Testis (tissue), 3 donors: ENCODE measurements around the gene FUT1. TPM values are rescaled to one million over a fixed set of nuclear protein-coding genes. Genes with fewer than 3 reads are reported as not detected.
A peak's percentile ranks its signal among the peaks of the same experiment; 100 is the strongest.

ENCODE experiments used
- DNase-seq: peaks from one replicate; pipeline ENCODE4 v3.0.0-alpha.2; 2019
- H3K27ac ChIP-seq, 2 donors: fragments of 200-600 bp; sonication (generic); one replicate each; pipeline ENCODE4 v1.5.1; 2019
- H3K27me3 ChIP-seq: fragments of 200-600 bp; sonication (generic); one replicate; pipeline ENCODE4 v1.5.1; 2019
- H3K36me3 ChIP-seq: fragments of 200-600 bp; sonication (generic); one replicate; pipeline ENCODE4 v1.5.1; 2017; ENCODE audit warnings: low read depth; ENCODE audit errors: missing control alignments
- H3K4me1 ChIP-seq: fragments of 200-600 bp; sonication (generic); one replicate; pipeline ENCODE4 v1.5.1; 2019
- H3K4me3 ChIP-seq, 2 donors: fragments of 200-600 bp; sonication (generic); one replicate each; pipeline ENCODE4 v1.5.1; 2017 to 2019
- H3K9me3 ChIP-seq: fragments of 200-600 bp; sonication (generic); one replicate; pipeline ENCODE4 v1.5.1; 2017
- CTCF ChIP-seq, 3 experiments: fragments of 450-650 bp in 2 of 3; fragments of 200-600 bp in 1 of 3; sonication (generic) in 1 of 3; IDR thresholded peaks; one replicate each; pipeline ENCODE4 v1.5.1; 2016 to 2019; ENCODE audit warnings: antibody characterized with exemption in 3 of 3, mild to moderate bottlenecking in 2 of 3, moderate library complexity in 1 of 3
- POLR2A ChIP-seq: fragments of 450-650 bp; IDR thresholded peaks from one replicate; pipeline ENCODE4 v1.6.1; 2017; ENCODE audit warnings: antibody characterized with exemption, mild to moderate bottlenecking, moderate library complexity
- WGBS, 2 donors: methylation state at CpG; one replicate each; pipeline ENCODE4 v1.1.5; 2018; 5-methylcytosine and 5-hydroxymethylcytosine counted together
- intact Hi-C: fragments of 100-400 bp; cut with DNase I; formaldehyde crosslinking; loops from one replicate; pipeline ENCODE4 v1.15.1; 2023; ENCODE audit warnings: low total_unique reads
- polyA plus RNA-seq: library from polyadenylated mRNA; stranded (reverse); fragments of 350-450 nt; fragmentation: Illumina TruSeq; extraction: RNeasy Lipid Tissue Mini Kit (QIAGEN cat#74804); gene quantifications from one replicate; pipeline ENCODE4 v1.2.3, GENCODE V29; 2014; ENCODE audit warnings: low read depth, low replicate concordance; ENCODE audit not compliant: insufficient read depth
- total RNA-seq, 2 donors: library from RNA; depleted of rRNA; stranded (reverse); fragments of >200 nt; gene quantifications; one replicate each; pipeline ENCODE4 v1.2.3, GENCODE V29; 2016

FUT1 gene
- total and polyA plus RNA-seq, 3 donors from 2014 or later: 2.0 to 5.1 (median 3.6) TPM

GRCh38 chr19:48713041-48713863 lies 39.2 kb downstream of the FUT1 start:
- no peaks in the 10 kb centered on the region for H3K27me3 ChIP-seq
- peaks cover 38% of the 10 kb centered on the region for H3K4me1 ChIP-seq
- no peaks in the 10 kb centered on the region for H3K36me3 ChIP-seq
- H3K9me3 ChIP-seq: no peaks in the 10 kb centered on the region
- intact Hi-C loops: no loop called here
- H3K4me3 ChIP-seq: peak overlapping the region; percentile 50 to 65
- WGBS, 2 donors: 16 to 17% methylated on average over 20 to 25 of the region's 25 CpGs
- DNase-seq: no peak
- TF ChIP-seq CTCF (IDR thresholded peaks at IDR 0.05): no peak
- peak overlapping the region; percentile 36 to 73 for H3K27ac ChIP-seq

- TF ChIP-seq POLR2A (no peak), CTCF (IDR thresholded peaks at IDR 0.05) (no peak)
- no peaks in the 10 kb centered on the region for H3K27me3 ChIP-seq
- H3K4me1 ChIP-seq: peaks cover 27% of the 10 kb centered on the region
- H3K4me3 ChIP-seq: no peak overlapping the region
- no peaks in the 10 kb centered on the region for H3K9me3 ChIP-seq
- no peak for DNase-seq
- H3K36me3 ChIP-seq: no peaks in the 10 kb centered on the region
- intact Hi-C loops: no loop called here
- WGBS, 2 donors: 94 to 96% methylated on average over 4 of the region's 4 CpGs
- H3K27ac ChIP-seq: no peak overlapping the region
Observed at GRCh38 chr19:48711106-48711662, 41.3 kb downstream of the FUT1 start.

GRCh38 chr19:48708471-48708870 lies 44.0 kb downstream of the FUT1 start:
- WGBS, 2 donors: 53 to 86% methylated on average over 9 to 11 of the region's 11 CpGs
- Histone ChIP-seq H3K27me3 (no peaks in the 10 kb centered on the region), H3K4me3 (no peak overlapping the region), H3K27ac (no peak overlapping the region), H3K9me3 (no peaks in the 10 kb centered on the region), H3K4me1 (peaks cover 10% of the 10 kb centered on the region), H3K36me3 (no peaks in the 10 kb centered on the region)
- DNase-seq: no peak
- intact Hi-C loops: no loop called here
- TF ChIP-seq CTCF (IDR thresholded peaks at IDR 0.05) (no peak), POLR2A (no peak)

GRCh38 chr19:48705431-48705830 lies 47.0 kb downstream of the FUT1 start:
- TF ChIP-seq POLR2A (no peak), CTCF (IDR thresholded peaks at IDR 0.05) (no peak)
- intact Hi-C loops: no loop called here

More at GRCh38 chr19:48705431-48705830, 47.0 kb downstream of the FUT1 start:
- no peaks in the 10 kb centered on the region for H3K9me3 ChIP-seq
- WGBS, 2 donors: 28 to 37% methylated on average over 2 of the region's 2 CpGs
- peak overlapping the region in 1 of 2 donors; percentile 14 for H3K27ac ChIP-seq
- H3K36me3 ChIP-seq: no peaks in the 10 kb centered on the region
- H3K27me3 ChIP-seq: no peaks in the 10 kb centered on the region
- peaks cover 3% of the 10 kb centered on the region for H3K4me1 ChIP-seq
- H3K4me3 ChIP-seq: no peak overlapping the region
- peak; percentile 55 for DNase-seq
